ENCODE measurements around the gene DSTN. TPM values are rescaled to one million over a fixed set of nuclear protein-coding genes. Genes with fewer than 3 reads are reported as not detected.

The DSTN gene
- total and polyA plus RNA-seq, 2 of the 4 experiments (the other 2 are of a cell fraction), result 221 to 269 TPM

- no peak overlapping the region for H3K18ac ChIP-seq (ENCODE audit: low read depth, low read length)
- no peaks in the 10 kb centered on the region for H3K27me3 ChIP-seq (ENCODE audit: control insufficient read depth, insufficient read depth, low read length)
- no peaks in the 10 kb centered on the region for H3K9me3 ChIP-seq (ENCODE audit: control insufficient read depth, insufficient read depth, low read length)
- TF ChIP-seq MAZ (IDR thresholded peaks at IDR 0.05; ENCODE audit: borderline replicate concordance, low read depth, low read length) (no peak), RFX5 (IDR thresholded peaks at IDR 0.05; ENCODE audit: low read depth, low read length) (no peak), SMC3 (IDR thresholded peaks at IDR 0.05; ENCODE audit: low read depth, low read length) (no peak), CTCF (conservative IDR thresholded peaks at IDR 0.05; ENCODE audit: low read depth, low read length) (no peak), FOS (IDR thresholded peaks at IDR 0.05; ENCODE audit: low read depth, low read length) (no peak), RAD21 (IDR thresholded peaks at IDR 0.05; ENCODE audit: low read length) (no peak), POLR2A (IDR thresholded peaks at IDR 0.05; ENCODE audit: low read depth, low read length) (no peak), NFE2L2 (IDR thresholded peaks at IDR 0.05; ENCODE audit: low read depth, low read length) (no peak), ELK1 (IDR thresholded peaks at IDR 0.05; ENCODE audit: borderline replicate concordance, low read depth, low read length) (no peak), RCOR1 (IDR thresholded peaks at IDR 0.05; ENCODE audit: insufficient replicate concordance, low read length) (no peak)
- H3K27ac ChIP-seq (ENCODE audit: insufficient read depth, low read length), result no peak overlapping the region
- peak overlapping the region; percentile 36 for H2AFZ ChIP-seq (replicated peaks; ENCODE audit: low read length, poor library complexity)
- H2AK9ac ChIP-seq (replicated peaks; ENCODE audit: low read depth, low read length, poor library complexity), result peak overlapping the region; percentile 47
- peaks cover 2 to 59% of the 10 kb centered on the region in 2 experiments; a peak in 3 of 4 replicates for H3K79me1 ChIP-seq (ENCODE audit: low read depth in 1 of 2, low read length in 2 of 2)
- no peak overlapping the region for H2AK5ac ChIP-seq (ENCODE audit: low read depth, low read length)
- H3K4me1 ChIP-seq (ENCODE audit: control insufficient read depth, insufficient read depth, low read length), result no peaks in the 10 kb centered on the region; the same call in 1 of the 2 replicates
- BruUV-seq (replicated peaks), result no TSS peak
- H3K9ac ChIP-seq (ENCODE audit: low read depth, low read length), result no peak overlapping the region
- no peak overlapping the region for H2BK15ac ChIP-seq (ENCODE audit: low read depth, low read length)
- H3K4ac ChIP-seq (ENCODE audit: low read depth, low read length), result no peak overlapping the region
- no peak overlapping the region for H2BK20ac ChIP-seq (ENCODE audit: low read depth, low read length)
- H3K23ac ChIP-seq (ENCODE audit: low read depth, low read length), result 0 out of 2 replicates have a peak overlapping the region, but pooled peaks have one; percentile 31
- intact Hi-C loops (cut with micrococcal nuclease) (loop anchor here (5.0 to 10.0 kb wide), 2 partner anchors 109 to 812 kb away; no protein-coding TSS in a partner anchor), dilution Hi-C loops (cut with HindIII; ENCODE audit: low sequenced_read_pairs, unreplicated experiment) (no loop called here), in situ Hi-C loops (cut with MboI; ENCODE audit: low sequenced_read_pairs) (loop anchor here (5.0 kb wide), 1 partner anchor 77 kb away; no protein-coding TSS in a partner anchor)
- H3K36me3 ChIP-seq (ENCODE audit: control insufficient read depth, insufficient read depth, low read length), result peaks cover 68% of the 10 kb centered on the region
- no peaks in the 10 kb centered on the region for H3K9me1 ChIP-seq (ENCODE audit: insufficient read depth, low read length)
- POLR2A ChIA-PET (ENCODE audit: unreplicated experiment), result no interaction called here
- 44% methylated on average over 11 of the region's 20 CpGs; no CpG with 5 or more reads in 1 of the 2 experiments for WGBS, 2 experiments (ENCODE audit: extremely low coverage in 2 of 2, insufficient read length in 1 of 2)
- no peak overlapping the region for H4K91ac ChIP-seq (ENCODE audit: insufficient read depth, low read depth, low read length)
- H3K4me2 ChIP-seq (ENCODE audit: low read depth, low read length), result no peak overlapping the region
- peak; percentile 6; the same call in 1 of the 2 replicates for ATAC-seq (ENCODE audit: low read depth)
- no peak overlapping the region for H2BK5ac ChIP-seq (ENCODE audit: low read depth, low read length, poor library complexity, severe bottlenecking)
- no peak overlapping the region for H4K8ac ChIP-seq (ENCODE audit: low read depth in 2 of 2, low read length in 2 of 2)
- no peak overlapping the region for H3K14ac ChIP-seq (replicated peaks; ENCODE audit: low read depth, low read length)
- H4K20me1 ChIP-seq (ENCODE audit: insufficient read depth, low read length), result peaks cover 83% of the 10 kb centered on the region
- H3K4me3 ChIP-seq (ENCODE audit: insufficient read depth, low read depth, low read length), result no peak overlapping the region
- H3K56ac ChIP-seq (ENCODE audit: extremely low read depth, insufficient read depth, low read length), result no peak overlapping the region
- no peak overlapping the region for H4K5ac ChIP-seq (ENCODE audit: low read depth, low read length)
- no peak overlapping the region for H2BK120ac ChIP-seq (ENCODE audit: low read depth, low read length)
- peak; percentile 31 for DNase-seq
- CTCF ChIA-PET, result interaction anchor here (0.6 kb wide), 1 partner anchor 102 kb away, joined by 4 read pairs; no protein-coding TSS in a partner anchor
Measured at GRCh38 chr20:17614176-17614811, 44.4 kb downstream of the DSTN start.
